HepG2 (cell line): ENCODE measurements around the gene MRPL43. TPM values are rescaled to one million over a fixed set of nuclear protein-coding genes. Genes with fewer than 3 reads are reported as not detected.

Experiments used
- DPF2 ChIP-seq: sonication (generic); formaldehyde crosslinking; IDR thresholded peaks from 2 replicates; pipeline ENCODE4 v1.4.0; 2020; ENCODE audit warnings: mild to moderate bottlenecking, low read depth, missing genetic modification reagents, borderline replicate concordance
- GFI1 ChIP-seq: sonication (generic); formaldehyde crosslinking; IDR thresholded peaks from 2 replicates; pipeline ENCODE4 v1.5.0; 2020; ENCODE audit warnings: missing genetic modification reagents, mild to moderate bottlenecking, borderline replicate concordance
- MIXL1 ChIP-seq: IDR thresholded peaks from 2 replicates; pipeline ENCODE4 v1.6.1; 2016
- MYNN ChIP-seq: sonication (generic); formaldehyde crosslinking; IDR thresholded peaks from 2 replicates; pipeline ENCODE4 v1.4.0; 2020; ENCODE audit warnings: mild to moderate bottlenecking, low read depth, missing genetic modification reagents
- MZF1 ChIP-seq: sonication (generic); formaldehyde crosslinking; IDR thresholded peaks from 2 replicates; pipeline ENCODE4 v1.8.1; 2023; ENCODE audit warnings: mild to moderate bottlenecking, missing genetic modification reagents, borderline replicate concordance
- NFYB ChIP-seq: sonication (generic); formaldehyde crosslinking; IDR thresholded peaks from 2 replicates; pipeline ENCODE4 v1.4.0; 2020; ENCODE audit warnings: missing genetic modification reagents
- RELA ChIP-seq: sonication (generic); formaldehyde crosslinking; IDR thresholded peaks from 2 replicates; pipeline ENCODE4 v1.4.0; 2020; ENCODE audit warnings: missing genetic modification reagents
- RFXAP ChIP-seq: sonication (generic); formaldehyde crosslinking; IDR thresholded peaks from 2 replicates; pipeline ENCODE4 v1.4.0; 2020; ENCODE audit warnings: missing genetic modification reagents, borderline replicate concordance
- TBX2 ChIP-seq: sonication (generic); formaldehyde crosslinking; IDR thresholded peaks from 2 replicates; pipeline ENCODE4 v1.5.0; 2020; ENCODE audit warnings: missing genetic modification reagents, mild to moderate bottlenecking, borderline replicate concordance
- UBTF ChIP-seq: sonication (generic); formaldehyde crosslinking; IDR thresholded peaks from 2 replicates; pipeline ENCODE4 v1.4.0; 2020; ENCODE audit warnings: mild to moderate bottlenecking, missing genetic modification reagents
- ZBTB3 ChIP-seq: sonication (generic); formaldehyde crosslinking; IDR thresholded peaks from 2 replicates; pipeline ENCODE4 v1.4.0; 2020; ENCODE audit warnings: low read depth, mild to moderate bottlenecking, moderate library complexity, missing genetic modification reagents, borderline replicate concordance
- ZNF235 ChIP-seq: sonication (generic); formaldehyde crosslinking; IDR thresholded peaks from 2 replicates; pipeline ENCODE4 v1.8.1; 2023; ENCODE audit warnings: mild to moderate bottlenecking, missing genetic modification reagents, borderline replicate concordance
- ZNF615 ChIP-seq: sonication (generic); formaldehyde crosslinking; IDR thresholded peaks from 2 replicates; pipeline ENCODE4 v1.5.0; 2020; ENCODE audit warnings: mild to moderate bottlenecking, missing genetic modification reagents, borderline replicate concordance
- ZSCAN21 ChIP-seq: sonication (generic); formaldehyde crosslinking; IDR thresholded peaks from 2 replicates; pipeline ENCODE4 v1.8.0; 2022; ENCODE audit warnings: mild to moderate bottlenecking, missing genetic modification reagents, moderate library complexity, borderline replicate concordance
- polyA plus RNA-seq, 8 experiments: library from polyadenylated mRNA; depleted of rRNA in 3 of 8; stranded (reverse) in 7 of 8; unstranded in 1 of 8; fragments of >200 nt; fragmentation: Illumina TruSeq in 4 of 8; extraction: Trizol in 4 of 8; gene quantifications; 2 replicates each; pipeline versions ENCODE4 v1.2.1 to v1.2.3, GENCODE V29; 2011 to 2016; ENCODE audit warnings: low read depth in 4 of 8, missing spikeins in 1 of 8, mixed read lengths in 1 of 8; ENCODE audit not compliant: insufficient read depth in 1 of 8
- total RNA-seq, 5 experiments: library from RNA; depleted of rRNA; stranded (reverse); fragments of >200 nt; fragmentation: Illumina TruSeq; extraction: Trizol; gene quantifications; 2 replicates each; pipeline ENCODE4 v1.2.3, GENCODE V29; 2016; ENCODE audit warnings: low read depth in 1 of 5
- TF ChIP-seq, protein P1 (sequence below): sonication (generic); formaldehyde crosslinking; IDR thresholded peaks from 2 replicates; pipeline ENCODE4 v1.8.1; 2022; ENCODE audit warnings: mild to moderate bottlenecking, missing genetic modification reagents

The MRPL43 gene
- total and polyA plus RNA-seq, 2 of the 13 experiments (the other 11 are each of a cell fraction or from before 2014, with no cell fraction given), result 71.0 to 73.7 TPM

- TF ChIP-seq ZBTB3 (CRISPR knock-in tag), result no peak
- TF ChIP-seq ZNF615 (CRISPR knock-in tag), result no peak
- TF ChIP-seq ZNF235, result 0 out of 2 replicates have a peak, but pooled peaks have one; percentile 52
- TF ChIP-seq, protein P1, sequence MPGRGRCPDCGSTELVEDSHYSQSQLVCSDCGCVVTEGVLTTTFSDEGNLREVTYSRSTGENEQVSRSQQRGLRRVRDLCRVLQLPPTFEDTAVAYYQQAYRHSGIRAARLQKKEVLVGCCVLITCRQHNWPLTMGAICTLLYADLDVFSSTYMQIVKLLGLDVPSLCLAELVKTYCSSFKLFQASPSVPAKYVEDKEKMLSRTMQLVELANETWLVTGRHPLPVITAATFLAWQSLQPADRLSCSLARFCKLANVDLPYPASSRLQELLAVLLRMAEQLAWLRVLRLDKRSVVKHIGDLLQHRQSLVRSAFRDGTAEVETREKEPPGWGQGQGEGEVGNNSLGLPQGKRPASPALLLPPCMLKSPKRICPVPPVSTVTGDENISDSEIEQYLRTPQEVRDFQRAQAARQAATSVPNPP, result no peak
- TF ChIP-seq ZSCAN21 (CRISPR knock-in tag), result no peak
- TF ChIP-seq DPF2 (CRISPR knock-in tag), result no peak
- TF ChIP-seq RFXAP (CRISPR knock-in tag), result no peak
- TF ChIP-seq GFI1 (CRISPR knock-in tag), result no peak
- peak; percentile 95; the same call in 1 of the 2 replicates for TF ChIP-seq MZF1 (CRISPR knock-in tag)
- TF ChIP-seq UBTF (CRISPR knock-in tag), result no peak
- TF ChIP-seq MIXL1, result no peak
- TF ChIP-seq TBX2 (CRISPR knock-in tag), result no peak
- TF ChIP-seq RELA (CRISPR knock-in tag), result no peak
- no peak for TF ChIP-seq MYNN (CRISPR knock-in tag)
- no peak for TF ChIP-seq NFYB (CRISPR knock-in tag)
Observed at GRCh38 chr10:100998183-100998990, 11.1 kb upstream of the MRPL43 start (continued).
